Measurements from ENCODE around the gene PHLDB3. TPM values are rescaled to one million over a fixed set of nuclear protein-coding genes. Genes with fewer than 3 reads are reported as not detected.
"Not testable (repeated sequence)": the region's sequence is repeated elsewhere in the genome, so short reads cannot be mapped to it uniquely, and the experiment has no call there.

PHLDB3 gene
- total RNA-seq, 1 donor from 2014 or later: 7.0 TPM

DNA sequence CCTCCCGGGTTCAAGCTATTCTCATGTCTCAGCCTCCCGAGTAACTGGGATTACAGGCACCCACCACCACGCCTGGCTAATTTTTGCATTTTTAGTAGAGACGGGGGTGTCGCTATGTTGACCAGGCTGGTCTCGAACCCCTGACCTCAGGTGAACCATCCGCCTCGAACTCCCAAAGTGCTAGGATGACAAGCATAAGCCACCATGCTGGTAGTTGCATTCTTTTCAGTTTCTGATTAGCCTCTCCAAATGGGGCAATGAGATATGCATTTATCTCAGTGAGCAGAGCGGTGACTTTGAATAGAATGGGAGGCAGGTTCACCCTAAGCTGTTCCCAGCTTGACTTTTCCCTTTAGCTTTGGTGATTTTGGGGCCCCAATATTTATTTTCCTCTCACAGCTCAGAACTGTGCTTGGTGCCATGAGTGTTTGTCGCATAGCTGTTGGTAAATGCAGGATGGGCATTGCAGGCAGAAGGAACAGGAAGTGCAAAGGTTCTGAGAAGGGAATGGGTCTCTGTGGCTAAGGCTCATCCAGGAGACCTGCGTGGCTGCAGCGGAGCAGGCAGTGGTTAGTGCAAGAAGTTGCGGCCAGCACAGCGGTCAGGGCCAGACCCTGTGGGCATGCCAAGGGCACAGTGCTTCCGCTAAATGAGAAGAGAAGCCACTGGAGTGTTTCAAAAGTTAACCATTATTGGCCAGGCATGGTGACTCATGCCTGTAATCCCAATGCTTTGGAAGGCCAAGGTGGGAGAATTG lies 59.8 kb downstream of the PHLDB3 start:
- DNase-seq (ENCODE audit: low spot score): no peak

DNA sequence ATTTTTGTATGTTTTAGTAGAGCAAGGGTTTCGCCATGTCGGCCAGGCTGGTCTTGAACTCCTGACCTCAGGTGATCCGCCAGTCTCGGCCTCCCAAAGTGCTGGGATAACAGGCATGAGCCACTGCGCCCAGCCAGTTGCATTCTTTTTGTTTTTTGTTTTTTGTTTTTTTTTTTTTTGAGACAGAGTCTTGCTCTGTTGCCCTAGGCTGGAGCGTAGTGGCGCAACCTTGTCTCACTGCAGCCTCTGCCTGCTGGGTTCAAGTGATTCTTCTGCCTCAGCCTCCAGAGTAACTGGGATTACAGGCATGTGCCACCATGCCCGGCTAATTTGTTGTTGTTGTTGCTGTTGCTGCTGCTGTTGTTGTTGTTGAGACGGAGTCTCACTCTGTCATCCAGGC lies 60.5 kb downstream of the PHLDB3 start:
- DNase-seq (ENCODE audit: low spot score): not testable (repeated sequence)

DNA sequence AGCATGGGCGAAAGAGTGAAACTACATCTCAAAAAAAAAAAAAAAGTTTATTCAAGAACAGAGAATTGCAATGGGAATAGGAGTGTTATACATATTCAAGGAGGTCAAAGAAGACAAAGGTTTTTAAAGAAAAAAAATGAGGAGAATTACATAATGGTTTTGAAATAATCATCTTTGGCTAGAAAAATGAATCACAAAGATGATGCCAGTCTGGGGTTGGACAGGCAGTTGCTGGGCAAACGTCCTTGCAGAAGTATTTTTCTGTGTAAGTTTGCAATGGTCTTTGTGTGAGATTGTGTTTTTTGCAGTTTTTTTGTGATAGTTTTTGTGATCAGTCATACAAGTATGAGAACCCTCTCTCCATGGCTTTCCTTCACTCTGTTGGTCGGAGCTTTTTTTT lies 62.8 kb downstream of the PHLDB3 start:
- no peak for DNase-seq (ENCODE audit: low spot score)

DNA sequence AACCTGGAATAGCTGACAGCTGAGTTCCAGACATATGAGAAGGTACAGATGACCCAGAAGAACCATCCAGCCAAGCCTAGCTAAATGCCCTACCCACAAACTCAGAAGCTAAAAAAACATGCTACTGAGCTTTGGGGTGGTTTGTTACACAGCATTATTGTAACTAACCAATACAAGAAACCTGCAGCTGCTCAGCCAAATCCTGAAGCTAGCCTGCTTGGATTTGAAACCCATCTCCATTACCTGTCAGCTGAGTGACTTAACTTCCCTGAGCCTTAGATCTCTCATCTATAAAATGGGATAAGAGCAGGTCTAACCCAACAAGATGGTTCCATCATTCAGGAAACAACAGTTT lies 64.9 kb downstream of the PHLDB3 start:
- DNase-seq (ENCODE audit: low spot score): no peak

DNA sequence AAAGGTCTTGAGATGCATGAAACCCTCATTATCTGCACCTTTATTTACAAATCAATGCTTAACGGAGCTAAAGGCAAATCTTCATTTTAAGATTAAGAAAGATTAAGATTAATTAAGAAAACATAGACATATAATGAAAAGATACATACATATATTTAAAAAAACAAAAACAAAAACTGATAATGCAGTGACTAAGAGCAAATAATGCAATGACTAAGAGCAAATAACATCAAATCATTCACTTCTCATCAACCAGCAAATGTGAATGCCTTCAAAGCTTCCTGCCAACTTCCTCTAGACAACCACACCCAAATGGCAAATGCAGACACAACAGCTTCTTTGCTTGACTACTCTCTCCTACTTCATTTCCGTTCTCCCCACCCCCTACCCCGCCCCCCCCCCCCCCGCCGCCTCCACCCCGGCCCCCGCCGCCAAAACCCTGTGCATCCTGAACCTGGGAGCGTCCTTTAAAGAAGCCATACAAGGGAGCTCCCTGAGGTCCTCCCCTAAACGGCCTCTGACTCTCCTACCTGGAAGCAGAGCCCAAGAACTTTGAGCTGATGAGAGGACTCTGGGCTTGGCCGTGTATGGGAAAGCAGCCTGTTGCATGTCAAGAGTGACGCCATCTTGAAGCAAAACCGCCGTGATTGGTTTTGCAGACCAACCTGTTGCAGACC lies 65.4 kb downstream of the PHLDB3 start:
- peak; percentile 11 for DNase-seq (ENCODE audit: low spot score)

DNA sequence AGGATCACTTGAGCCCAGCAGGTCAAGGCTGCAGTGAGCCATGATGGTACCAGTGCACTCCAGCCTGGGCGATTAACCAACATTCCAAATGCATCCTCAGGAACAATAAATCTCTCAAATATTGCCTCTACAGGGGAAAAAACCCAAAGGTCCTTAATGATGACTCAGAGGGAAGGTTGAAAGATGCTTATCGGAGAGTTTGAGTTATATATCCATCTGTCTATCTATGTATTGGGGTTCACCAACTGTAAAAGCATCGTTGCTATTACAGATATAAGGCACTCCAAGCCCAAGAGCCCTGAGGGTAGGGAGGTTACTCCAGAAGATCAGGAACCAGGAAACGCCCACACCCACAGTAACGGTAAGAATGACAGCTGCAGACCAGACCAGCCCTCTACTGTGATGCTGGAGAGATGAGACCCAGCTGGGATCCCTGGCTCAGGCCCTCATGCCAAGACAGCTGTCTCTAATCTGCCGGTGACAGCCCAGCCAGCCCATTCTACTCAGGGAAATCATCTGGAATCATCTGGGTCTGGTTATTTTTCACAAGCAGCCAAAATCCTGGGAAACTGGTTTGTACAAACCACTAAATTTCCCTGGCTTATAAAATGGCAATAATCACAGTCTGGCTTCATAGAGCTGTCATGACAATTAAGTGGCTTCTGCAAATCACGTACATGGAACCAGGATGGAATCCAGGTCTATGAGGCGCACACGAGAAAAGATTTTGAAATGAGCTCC lies 66.1 kb downstream of the PHLDB3 start:
- DNase-seq (ENCODE audit: low spot score): peak; percentile 74

DNA sequence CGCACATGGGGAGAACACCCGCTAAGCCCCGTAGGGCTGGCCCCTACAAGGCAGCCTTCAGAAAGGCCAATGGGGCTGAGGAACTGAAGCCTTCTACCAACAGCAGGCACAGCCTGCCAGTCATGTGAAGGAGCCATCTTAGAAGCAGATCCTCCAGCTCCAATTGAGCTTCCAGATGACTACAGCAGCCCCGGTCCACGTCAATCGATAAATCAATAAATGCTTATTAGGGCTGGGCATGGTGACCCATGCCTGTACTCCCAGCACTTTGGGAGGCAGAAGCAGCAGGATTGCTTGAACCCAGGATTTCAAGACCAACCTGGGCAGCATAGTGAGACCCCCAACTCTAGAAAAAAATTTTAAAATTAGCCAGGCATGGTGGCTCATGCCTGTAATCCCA lies 66.8 kb downstream of the PHLDB3 start:
- DNase-seq (ENCODE audit: low spot score): no peak

DNA sequence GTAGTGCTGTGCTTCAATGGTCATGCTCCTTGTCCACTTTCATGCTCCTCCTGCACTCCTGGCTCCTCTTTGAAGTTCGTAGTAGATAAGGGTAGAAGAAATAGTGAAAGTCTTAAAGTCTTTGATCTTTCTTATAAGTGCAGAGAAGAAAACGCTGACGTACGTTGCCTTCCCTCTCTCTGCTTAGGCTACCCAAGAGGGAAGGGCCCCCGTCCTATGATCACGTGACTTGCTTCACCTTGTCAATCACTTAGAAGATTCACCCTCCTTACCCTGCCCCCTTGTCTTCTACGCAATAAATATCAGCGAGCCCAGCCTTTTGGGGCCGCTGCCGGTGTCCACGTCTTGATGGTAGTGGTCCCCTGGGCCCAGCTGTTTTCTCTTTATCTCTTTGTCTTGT lies 67.3 kb downstream of the PHLDB3 start:
- not testable (repeated sequence) for DNase-seq (ENCODE audit: low spot score)

DNA sequence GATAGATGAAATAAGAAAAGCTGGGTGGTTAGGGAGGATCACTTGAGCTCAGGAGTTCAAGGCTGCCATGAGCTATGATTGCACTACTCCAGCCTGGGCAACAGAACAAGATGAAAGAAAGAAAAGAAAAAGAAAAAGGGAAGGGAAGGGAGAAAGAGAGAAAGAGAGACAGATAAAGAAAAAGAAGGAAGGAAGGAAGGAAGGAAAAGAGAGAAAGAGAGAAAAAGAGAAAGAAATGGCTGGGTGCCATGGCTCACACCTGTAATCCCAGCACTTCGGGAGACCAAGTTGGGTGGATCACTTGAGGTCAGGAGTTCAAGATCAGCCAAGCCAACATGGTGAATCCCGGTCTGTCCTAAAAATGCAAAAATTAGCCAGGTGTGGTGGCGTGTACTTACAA lies 68.8 kb downstream of the PHLDB3 start:
- DNase-seq (ENCODE audit: low spot score): no peak

DNA sequence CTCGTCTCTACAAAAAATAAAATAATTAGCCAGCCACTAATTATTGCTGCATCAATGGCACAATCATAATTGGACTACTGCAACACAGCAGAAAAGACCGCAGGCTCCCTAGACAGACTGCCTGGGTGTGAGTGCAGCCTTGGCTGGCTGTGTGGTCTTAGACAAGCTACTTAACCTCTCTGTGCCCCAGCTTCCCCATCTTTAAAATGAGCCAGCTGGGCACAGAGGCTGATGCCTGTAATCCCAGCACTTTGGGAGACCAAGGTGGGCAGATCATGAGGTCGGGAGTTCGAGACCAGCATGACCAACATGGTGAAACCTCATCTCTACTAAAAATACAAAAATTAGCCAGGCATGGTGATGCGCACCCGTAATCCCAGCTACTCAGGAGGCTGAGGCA lies 70.9 kb downstream of the PHLDB3 start:
- DNase-seq (ENCODE audit: low spot score): no peak

DNA sequence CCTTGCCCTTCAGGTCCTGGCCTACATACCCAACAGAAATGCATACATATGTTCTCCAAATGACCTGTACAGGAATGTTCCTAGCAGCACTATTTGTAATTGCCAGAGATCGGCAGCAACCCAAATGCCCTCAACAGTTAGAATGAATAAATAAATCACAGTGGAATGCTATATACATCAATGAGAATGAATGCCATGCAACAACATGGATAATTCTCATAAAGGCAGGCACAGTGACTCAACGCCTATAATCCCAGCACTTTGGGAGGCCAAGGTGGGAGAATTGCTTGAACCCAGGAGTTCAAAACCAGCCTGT lies 71.2 kb downstream of the PHLDB3 start:
- no peak for DNase-seq (ENCODE audit: low spot score)

DNA sequence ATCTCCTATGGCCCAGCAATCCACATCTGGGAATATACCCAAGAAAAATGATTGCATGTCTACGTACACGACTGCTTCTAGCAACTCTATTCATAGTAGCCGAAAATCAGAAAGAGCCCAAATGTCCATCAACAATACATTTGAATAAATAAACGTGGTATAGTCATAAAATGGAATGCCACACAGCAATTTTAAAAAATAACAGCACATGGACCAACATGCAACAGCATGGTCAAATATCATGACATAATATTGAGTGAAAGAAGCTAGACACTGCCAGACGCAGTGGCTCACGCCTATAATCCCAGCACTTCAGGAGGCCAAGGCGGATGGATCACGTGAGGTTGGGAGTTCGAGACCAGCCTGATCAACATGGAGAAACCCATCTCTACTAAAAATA lies 73.6 kb downstream of the PHLDB3 start:
- DNase-seq (ENCODE audit: low spot score): no peak

DNA sequence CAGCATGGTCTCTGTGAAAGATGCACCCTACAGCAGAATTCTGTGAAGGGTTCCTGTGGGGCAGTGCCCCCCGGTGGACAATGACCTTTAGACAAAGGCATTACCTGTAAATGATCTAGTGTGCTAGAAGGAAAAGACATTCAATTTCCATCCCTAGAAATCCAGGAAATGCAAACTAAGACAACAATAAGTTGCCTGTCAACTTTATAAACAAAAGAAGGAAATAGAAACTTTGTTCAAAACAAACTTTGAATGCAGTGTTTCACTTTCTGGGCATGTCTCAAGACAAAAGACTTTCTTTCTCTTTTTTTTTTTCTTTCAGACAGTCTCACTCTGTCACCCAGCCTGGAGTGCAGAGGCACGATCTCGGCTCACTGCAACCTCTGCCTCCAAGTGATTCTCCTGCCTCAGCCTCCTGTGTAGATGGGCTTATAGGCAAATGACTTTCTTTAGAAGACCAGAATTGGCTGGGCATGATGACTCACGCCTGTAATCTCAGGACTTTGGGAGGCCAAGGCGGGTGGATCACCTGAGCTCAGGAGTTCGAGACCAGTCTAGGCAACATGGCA lies 74.3 kb downstream of the PHLDB3 start:
- DNase-seq (ENCODE audit: low spot score): peak; percentile 25

DNA sequence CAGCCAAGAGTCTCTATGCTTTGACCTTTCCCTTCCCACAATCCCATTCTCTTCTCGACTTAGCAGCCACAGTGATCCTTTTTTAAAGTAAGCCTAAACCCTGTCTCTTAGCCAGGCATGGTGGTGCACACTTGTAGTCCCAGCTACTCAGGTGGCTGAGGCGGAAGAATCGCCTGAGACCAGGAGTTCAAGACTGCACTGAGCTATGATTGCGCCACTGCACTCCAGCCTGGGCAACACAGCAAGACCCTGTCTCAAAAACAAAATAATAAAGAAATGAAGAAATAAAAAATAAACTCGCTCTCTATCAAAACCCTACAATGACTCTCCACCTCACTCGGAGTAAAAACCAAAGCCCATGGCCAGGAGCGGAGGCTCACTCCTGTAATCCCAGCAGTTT lies 75.2 kb downstream of the PHLDB3 start:
- no peak for DNase-seq (ENCODE audit: low spot score)

DNA sequence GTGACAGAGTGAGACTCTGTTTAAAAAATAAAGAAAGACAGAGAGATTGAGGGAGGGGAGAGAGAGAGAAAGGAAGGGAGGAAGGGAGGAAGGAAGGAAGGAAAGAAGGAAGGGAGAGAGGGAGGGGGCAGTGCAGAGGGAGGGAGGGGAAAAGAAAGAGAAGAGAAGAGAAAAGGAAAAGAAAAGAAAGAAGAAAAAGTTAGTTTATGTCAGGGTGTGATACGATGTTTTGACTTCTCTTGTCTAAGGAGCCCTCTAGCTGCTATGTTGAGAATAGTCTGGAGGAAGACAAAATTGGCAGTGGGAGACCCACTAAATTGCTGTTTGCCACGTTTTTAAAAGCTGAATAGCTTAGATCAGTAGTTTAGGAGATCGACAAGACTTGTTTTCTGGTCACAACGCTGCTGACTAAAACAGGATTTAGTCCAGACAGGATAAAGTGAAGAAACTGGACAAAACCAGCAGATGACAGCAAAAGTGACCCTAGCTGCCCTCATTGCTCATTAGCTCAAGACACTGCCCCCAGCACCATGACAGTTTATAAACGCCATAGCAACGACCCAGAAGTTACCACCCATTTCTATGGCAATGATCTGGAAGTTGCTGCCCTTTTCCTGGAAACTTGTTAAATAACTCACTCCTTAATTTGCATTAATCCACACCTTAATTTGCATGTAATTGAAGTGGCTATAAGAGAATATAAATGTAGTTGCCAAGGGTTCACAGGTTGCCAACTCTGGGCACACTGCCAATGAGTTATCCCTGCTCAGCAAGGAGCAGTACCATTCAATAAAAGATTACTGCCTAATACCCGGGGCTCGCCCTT lies 78.8 kb downstream of the PHLDB3 start:
- peak; percentile 7 for DNase-seq (ENCODE audit: low spot score)

Other genes starting within 250 kb of the PHLDB3 start
- 1.7 TPM for gene PSG9, start 235.2 kb downstream of the PHLDB3 start, total RNA-seq (ENCODE audit: insufficient read depth, low replicate concordance)
- 1.2 TPM for gene CD177, start 151.1 kb downstream of the PHLDB3 start, total RNA-seq (ENCODE audit: insufficient read depth, low replicate concordance)
- not detected for gene TEX101, start 89.9 kb downstream of the PHLDB3 start, total RNA-seq (ENCODE audit: insufficient read depth, low replicate concordance)
- gene LYPD3, start 39.1 kb downstream of the PHLDB3 start, total RNA-seq (ENCODE audit: insufficient read depth, low replicate concordance): 13.0 TPM
- 33.7 TPM for gene ETHE1, start 22.5 kb upstream of the PHLDB3 start, total RNA-seq (ENCODE audit: insufficient read depth, low replicate concordance)
- 0.24 TPM for gene ZNF575, start 28.4 kb upstream of the PHLDB3 start, total RNA-seq (ENCODE audit: insufficient read depth, low replicate concordance)
- gene XRCC1, start 70.8 kb upstream of the PHLDB3 start, total RNA-seq (ENCODE audit: insufficient read depth, low replicate concordance): 6.0 TPM
- 17.3 TPM for gene PINLYP, start 71.1 kb upstream of the PHLDB3 start, total RNA-seq (ENCODE audit: insufficient read depth, low replicate concordance)
- 17.6 TPM for gene IRGQ, start 91.4 kb upstream of the PHLDB3 start, total RNA-seq (ENCODE audit: insufficient read depth, low replicate concordance)
- 15.9 TPM for gene ZNF576, start 91.8 kb upstream of the PHLDB3 start, total RNA-seq (ENCODE audit: insufficient read depth, low replicate concordance)
- 0.24 TPM for gene SRRM5, start 107.3 kb upstream of the PHLDB3 start, total RNA-seq (ENCODE audit: insufficient read depth, low replicate concordance)
- gene ZNF428, start 114.9 kb upstream of the PHLDB3 start, total RNA-seq (ENCODE audit: insufficient read depth, low replicate concordance): 18.8 TPM
- gene CADM4, start 135.1 kb upstream of the PHLDB3 start, total RNA-seq (ENCODE audit: insufficient read depth, low replicate concordance): 2.9 TPM
- 30.1 TPM for gene PLAUR, start 165.4 kb upstream of the PHLDB3 start, total RNA-seq (ENCODE audit: insufficient read depth, low replicate concordance)
- not detected for gene IRGC, start 211.3 kb upstream of the PHLDB3 start, total RNA-seq (ENCODE audit: insufficient read depth, low replicate concordance)

Data from umbilical cord (tissue), 2 donors.